Measurements from ENCODE around the gene MTM1.

DNA sequence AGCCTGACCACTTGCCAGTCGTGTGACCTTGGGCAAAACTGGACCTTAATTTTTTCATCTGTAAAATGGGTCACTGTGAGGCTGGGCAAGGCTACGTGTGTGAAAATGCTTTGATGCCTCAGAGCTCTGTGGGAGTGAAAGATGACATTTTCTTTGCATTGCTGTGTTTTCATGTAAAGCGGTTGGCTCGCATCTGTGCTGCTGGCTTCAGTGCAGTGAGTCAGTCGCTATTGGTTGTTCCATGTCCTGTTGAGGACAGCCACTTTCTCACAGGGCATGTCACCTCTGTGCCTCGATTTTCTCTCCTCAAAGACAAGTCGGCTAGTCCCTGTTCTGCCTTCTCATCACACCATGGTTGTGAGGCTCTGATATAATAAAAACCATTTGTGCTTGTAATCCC lies 129.2 kb downstream of the MTM1 start:
- TF ChIP-seq CEBPB (IDR thresholded peaks at IDR 0.05) = no peak
- no peak for TF ChIP-seq EP300 (IDR thresholded peaks at IDR 0.05; ENCODE audit: borderline replicate concordance)
- TF ChIP-seq, protein P1, sequence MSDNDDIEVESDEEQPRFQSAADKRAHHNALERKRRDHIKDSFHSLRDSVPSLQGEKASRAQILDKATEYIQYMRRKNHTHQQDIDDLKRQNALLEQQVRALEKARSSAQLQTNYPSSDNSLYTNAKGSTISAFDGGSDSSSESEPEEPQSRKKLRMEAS (IDR thresholded peaks at IDR 0.05) = no peak
- no peak for TF ChIP-seq TAF1 (IDR thresholded peaks at IDR 0.05; ENCODE audit: low read depth)
- no peak for TF ChIP-seq TCF12 (IDR thresholded peaks at IDR 0.05; ENCODE audit: low read depth)
- TF ChIP-seq YY1 (IDR thresholded peaks at IDR 0.05; ENCODE audit: low read depth) = no peak
- TF ChIP-seq EGR1 (IDR thresholded peaks at IDR 0.05) = no peak
- TF ChIP-seq, protein P2, sequence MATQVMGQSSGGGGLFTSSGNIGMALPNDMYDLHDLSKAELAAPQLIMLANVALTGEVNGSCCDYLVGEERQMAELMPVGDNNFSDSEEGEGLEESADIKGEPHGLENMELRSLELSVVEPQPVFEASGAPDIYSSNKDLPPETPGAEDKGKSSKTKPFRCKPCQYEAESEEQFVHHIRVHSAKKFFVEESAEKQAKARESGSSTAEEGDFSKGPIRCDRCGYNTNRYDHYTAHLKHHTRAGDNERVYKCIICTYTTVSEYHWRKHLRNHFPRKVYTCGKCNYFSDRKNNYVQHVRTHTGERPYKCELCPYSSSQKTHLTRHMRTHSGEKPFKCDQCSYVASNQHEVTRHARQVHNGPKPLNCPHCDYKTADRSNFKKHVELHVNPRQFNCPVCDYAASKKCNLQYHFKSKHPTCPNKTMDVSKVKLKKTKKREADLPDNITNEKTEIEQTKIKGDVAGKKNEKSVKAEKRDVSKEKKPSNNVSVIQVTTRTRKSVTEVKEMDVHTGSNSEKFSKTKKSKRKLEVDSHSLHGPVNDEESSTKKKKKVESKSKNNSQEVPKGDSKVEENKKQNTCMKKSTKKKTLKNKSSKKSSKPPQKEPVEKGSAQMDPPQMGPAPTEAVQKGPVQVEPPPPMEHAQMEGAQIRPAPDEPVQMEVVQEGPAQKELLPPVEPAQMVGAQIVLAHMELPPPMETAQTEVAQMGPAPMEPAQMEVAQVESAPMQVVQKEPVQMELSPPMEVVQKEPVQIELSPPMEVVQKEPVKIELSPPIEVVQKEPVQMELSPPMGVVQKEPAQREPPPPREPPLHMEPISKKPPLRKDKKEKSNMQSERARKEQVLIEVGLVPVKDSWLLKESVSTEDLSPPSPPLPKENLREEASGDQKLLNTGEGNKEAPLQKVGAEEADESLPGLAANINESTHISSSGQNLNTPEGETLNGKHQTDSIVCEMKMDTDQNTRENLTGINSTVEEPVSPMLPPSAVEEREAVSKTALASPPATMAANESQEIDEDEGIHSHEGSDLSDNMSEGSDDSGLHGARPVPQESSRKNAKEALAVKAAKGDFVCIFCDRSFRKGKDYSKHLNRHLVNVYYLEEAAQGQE (IDR thresholded peaks at IDR 0.05; ENCODE audit: low read depth) = no peak
- TF ChIP-seq, protein P3, sequence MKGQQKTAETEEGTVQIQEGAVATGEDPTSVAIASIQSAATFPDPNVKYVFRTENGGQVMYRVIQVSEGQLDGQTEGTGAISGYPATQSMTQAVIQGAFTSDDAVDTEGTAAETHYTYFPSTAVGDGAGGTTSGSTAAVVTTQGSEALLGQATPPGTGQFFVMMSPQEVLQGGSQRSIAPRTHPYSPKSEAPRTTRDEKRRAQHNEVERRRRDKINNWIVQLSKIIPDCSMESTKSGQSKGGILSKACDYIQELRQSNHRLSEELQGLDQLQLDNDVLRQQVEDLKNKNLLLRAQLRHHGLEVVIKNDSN (IDR thresholded peaks at IDR 0.05) = no peak
- TF ChIP-seq FOXM1 (IDR thresholded peaks at IDR 0.05; ENCODE audit: borderline replicate concordance, low read depth) = no peak
- TF ChIP-seq CREB1 (IDR thresholded peaks at IDR 0.05; ENCODE audit: low read depth) = no peak

All from Ishikawa (cell line).